ENCODE results near the gene POU2AF1. TPM values are rescaled to one million over a fixed set of nuclear protein-coding genes. Genes with fewer than 3 reads are reported as not detected.

The POU2AF1 gene
- total and polyA plus RNA-seq, 2 of the 13 experiments (the other 11 are each of a cell fraction or from before 2014, with no cell fraction given): 1.9 to 3.6 TPM

GRCh38 chr11:111365722-111366559 is 13.1 kb downstream of the POU2AF1 start (continued):
- TF ChIP-seq SMARCE1 (IDR thresholded peaks at IDR 0.05; ENCODE audit: borderline replicate concordance) (no peak), ZBTB21 (CRISPR knock-in tag; IDR thresholded peaks at IDR 0.05) (no peak), PHB2 (IDR thresholded peaks at IDR 0.05; ENCODE audit: partially characterized antibody) (no peak), FOSL2 (CRISPR knock-in tag; IDR thresholded peaks at IDR 0.05) (peak; percentile 32), SSRP1 (CRISPR knock-in tag; IDR thresholded peaks at IDR 0.05) (peak; percentile 93), ERF (CRISPR knock-in tag; IDR thresholded peaks at IDR 0.05) (0 out of 2 replicates have a peak, but pooled peaks have one; percentile 16), ZNF512 (CRISPR knock-in tag; IDR thresholded peaks at IDR 0.05) (no peak), KLF9 (CRISPR knock-in tag; IDR thresholded peaks at IDR 0.05; ENCODE audit: low read depth) (0 out of 2 replicates have a peak, but pooled peaks have one; percentile 8), ZNF652 (CRISPR knock-in tag; IDR thresholded peaks at IDR 0.05; ENCODE audit: borderline replicate concordance, low read depth) (0 out of 2 replicates have a peak, but pooled peaks have one; percentile 17), TARDBP (CRISPR knock-in tag; IDR thresholded peaks at IDR 0.05) (peak; percentile 72), ELF1 (CRISPR knock-in tag; IDR thresholded peaks at IDR 0.05) (peak; percentile 49; the same call in 1 of the 2 replicates), RXRA (CRISPR knock-in tag; IDR thresholded peaks at IDR 0.05) (no peak; the same call in 1 of the 2 replicates), TCF7 (IDR thresholded peaks at IDR 0.05; ENCODE audit: low read depth) (peak; percentile 79), ZNF644 (CRISPR knock-in tag; IDR thresholded peaks at IDR 0.05; ENCODE audit: low read depth) (peak; percentile 9; the same call in 1 of the 2 replicates), HNF1B (CRISPR knock-in tag; IDR thresholded peaks at IDR 0.05) (peak; percentile 56), NCOR1 (IDR thresholded peaks at IDR 0.05; ENCODE audit: borderline replicate concordance, low read length) (peak; percentile 86), SUZ12 (IDR thresholded peaks at IDR 0.05; ENCODE audit: low read depth, low read length) (no peak), CBFB (CRISPR knock-in tag; IDR thresholded peaks at IDR 0.05) (0 out of 2 replicates have a peak, but pooled peaks have one; percentile 31), PHF20 (CRISPR knock-in tag; IDR thresholded peaks at IDR 0.05) (0 out of 2 replicates have a peak, but pooled peaks have one; percentile 26)
- TF ChIP-seq, protein P1, sequence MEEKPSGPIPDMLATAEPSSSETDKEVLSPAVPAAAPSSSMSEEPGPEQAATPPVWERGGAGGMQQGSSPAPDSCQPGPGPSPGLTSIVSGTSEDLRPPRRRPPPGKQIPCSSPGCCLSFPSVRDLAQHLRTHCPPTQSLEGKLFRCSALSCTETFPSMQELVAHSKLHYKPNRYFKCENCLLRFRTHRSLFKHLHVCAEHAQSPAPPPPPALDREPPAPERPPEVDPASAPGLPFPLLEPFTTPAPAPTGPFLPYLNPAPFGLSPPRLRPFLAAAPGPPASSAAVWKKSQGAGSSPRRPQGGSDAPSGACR (CRISPR knock-in tag; IDR thresholded peaks at IDR 0.05): 0 out of 2 replicates have a peak, but pooled peaks have one; percentile 39
- TF ChIP-seq, protein P2, sequence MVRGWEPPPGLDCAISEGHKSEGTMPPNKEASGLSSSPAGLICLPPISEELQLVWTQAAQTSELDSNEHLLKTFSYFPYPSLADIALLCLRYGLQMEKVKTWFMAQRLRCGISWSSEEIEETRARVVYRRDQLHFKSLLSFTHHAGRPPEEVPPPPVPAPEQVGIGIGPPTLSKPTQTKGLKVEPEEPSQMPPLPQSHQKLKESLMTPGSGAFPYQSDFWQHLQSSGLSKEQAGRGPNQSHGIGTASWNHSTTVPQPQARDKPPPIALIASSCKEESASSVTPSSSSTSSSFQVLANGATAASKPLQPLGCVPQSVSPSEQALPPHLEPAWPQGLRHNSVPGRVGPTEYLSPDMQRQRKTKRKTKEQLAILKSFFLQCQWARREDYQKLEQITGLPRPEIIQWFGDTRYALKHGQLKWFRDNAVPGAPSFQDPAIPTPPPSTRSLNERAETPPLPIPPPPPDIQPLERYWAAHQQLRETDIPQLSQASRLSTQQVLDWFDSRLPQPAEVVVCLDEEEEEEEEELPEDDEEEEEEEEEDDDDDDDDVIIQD (CRISPR knock-in tag; IDR thresholded peaks at IDR 0.05; ENCODE audit: low read depth): peak; percentile 17; the same call in 1 of the 2 replicates
- TF ChIP-seq, protein P3, sequence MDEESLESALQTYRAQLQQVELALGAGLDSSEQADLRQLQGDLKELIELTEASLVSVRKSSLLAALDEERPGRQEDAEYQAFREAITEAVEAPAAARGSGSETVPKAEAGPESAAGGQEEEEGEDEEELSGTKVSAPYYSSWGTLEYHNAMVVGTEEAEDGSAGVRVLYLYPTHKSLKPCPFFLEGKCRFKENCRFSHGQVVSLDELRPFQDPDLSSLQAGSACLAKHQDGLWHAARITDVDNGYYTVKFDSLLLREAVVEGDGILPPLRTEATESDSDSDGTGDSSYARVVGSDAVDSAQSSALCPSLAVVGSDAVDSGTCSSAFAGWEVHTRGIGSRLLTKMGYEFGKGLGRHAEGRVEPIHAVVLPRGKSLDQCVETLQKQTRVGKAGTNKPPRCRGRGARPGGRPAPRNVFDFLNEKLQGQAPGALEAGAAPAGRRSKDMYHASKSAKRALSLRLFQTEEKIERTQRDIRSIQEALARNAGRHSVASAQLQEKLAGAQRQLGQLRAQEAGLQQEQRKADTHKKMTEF (CRISPR knock-in tag; IDR thresholded peaks at IDR 0.05): peak; percentile 90
- TF ChIP-seq, protein P4, sequence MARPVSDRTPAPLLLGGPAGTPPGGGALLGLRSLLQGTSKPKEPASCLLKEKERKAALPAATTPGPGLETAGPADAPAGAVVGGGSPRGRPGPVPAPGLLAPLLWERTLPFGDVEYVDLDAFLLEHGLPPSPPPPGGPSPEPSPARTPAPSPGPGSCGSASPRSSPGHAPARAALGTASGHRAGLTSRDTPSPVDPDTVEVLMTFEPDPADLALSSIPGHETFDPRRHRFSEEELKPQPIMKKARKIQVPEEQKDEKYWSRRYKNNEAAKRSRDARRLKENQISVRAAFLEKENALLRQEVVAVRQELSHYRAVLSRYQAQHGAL (CRISPR knock-in tag; IDR thresholded peaks at IDR 0.05; ENCODE audit: not compliant biosample characterization): peak; percentile 39
